UCSD-AML1 (cell line): ENCODE results near the gene TEX53.

Source experiments
- DNase-seq: peaks from one replicate; lab custom pipeline; 2025; ENCODE audit not compliant: unreplicated experiment; lab: John Stamatoyannopoulos, UW

The TEX53 gene

DNA sequence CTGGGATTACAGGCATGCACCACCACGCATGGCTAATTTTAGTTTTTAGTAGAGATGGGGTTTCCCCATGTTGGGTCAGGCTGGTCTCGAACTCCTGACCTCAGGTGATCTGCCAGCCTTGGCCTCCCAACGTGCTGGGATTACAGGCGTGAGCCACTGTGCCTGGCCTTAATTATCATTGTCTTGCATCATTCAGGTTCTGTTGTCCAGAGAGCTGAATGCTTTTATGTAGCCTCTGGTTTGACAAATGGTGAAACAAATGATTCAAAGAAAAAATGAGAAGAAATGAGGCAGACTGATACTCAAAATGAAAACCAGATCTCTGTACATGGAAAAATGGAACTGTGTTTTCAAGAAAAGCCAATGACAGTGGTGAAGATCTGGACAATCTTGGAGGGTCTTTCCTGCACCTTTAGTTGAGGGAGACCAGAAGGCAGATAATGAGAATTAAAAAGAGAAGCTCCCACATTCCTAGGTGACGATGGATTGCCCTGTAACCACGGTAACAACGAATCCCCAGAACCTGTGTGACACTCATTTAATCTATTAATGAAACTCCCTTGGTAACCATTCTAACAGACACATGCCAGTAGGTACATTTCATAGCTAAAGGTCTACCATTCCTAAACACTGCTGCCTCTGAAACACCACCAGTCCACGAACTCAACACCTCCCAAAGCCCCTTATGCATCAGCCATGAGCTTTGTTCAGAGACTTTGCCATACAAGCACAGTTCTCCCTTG, 22.8 kb upstream of the TEX53 start:
- DNase-seq = no peak

GRCh38 chr9:114678795-114679194, 21.2 kb upstream of the TEX53 start:
- no peak for DNase-seq

- DNase-seq = no peak
Measured at GRCh38 chr9:114678130-114678529, 20.5 kb upstream of the TEX53 start.

DNA sequence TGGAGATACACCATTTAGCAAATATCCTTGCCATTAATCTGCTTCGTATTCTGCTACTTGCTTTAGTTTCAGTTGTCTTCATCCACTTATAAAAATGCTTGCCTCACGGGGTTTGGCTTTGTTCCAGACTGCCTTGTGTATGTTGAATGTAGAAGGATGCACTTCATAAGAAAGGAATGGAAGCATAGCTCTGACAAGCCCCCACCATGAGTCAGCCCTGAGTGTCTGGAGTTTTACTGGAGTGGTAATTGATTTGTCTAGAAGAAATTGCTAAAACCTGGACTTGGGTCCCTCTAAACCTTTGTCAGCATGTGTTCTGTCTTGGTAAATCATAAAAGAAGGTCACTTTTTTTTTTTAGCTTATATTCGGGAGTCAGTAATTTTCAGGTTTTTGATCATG, 19.8 kb upstream of the TEX53 start:
- DNase-seq = no peak

GRCh38 chr9:114676901-114677300, 19.3 kb upstream of the TEX53 start:
- no peak for DNase-seq

GRCh38 chr9:114674798-114675540, 17.4 kb upstream of the TEX53 start:
- no peak for DNase-seq

- no peak for DNase-seq
Measured at GRCh38 chr9:114674076-114674797, 16.6 kb upstream of the TEX53 start.

DNA sequence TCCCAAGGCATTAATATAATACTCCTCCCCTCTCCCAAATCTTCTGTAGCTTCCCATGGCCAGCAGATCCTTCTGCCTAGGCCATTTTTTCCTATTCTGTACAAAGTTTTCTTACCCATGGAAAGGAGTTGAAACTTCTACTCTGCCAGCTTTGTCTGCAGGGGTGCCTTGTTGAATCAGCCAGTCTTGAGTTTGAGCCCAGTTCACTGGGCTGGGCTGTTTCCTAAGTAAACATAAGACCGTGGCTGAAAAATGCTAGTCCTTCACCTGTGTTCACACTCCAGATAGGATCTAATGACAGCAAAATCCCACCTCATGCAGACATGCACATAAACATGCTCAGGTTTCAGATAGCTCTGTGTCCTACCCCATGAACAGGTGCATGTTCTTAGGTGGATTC, 14.0 kb upstream of the TEX53 start:
- no peak for DNase-seq

- DNase-seq = no peak
Measured at GRCh38 chr9:114669961-114670360, 12.4 kb upstream of the TEX53 start.

- no peak for DNase-seq
Measured at GRCh38 chr9:114668146-114668545, 10.5 kb upstream of the TEX53 start.

GRCh38 chr9:114666851-114667250, 9.2 kb upstream of the TEX53 start:
- DNase-seq = no peak

DNA sequence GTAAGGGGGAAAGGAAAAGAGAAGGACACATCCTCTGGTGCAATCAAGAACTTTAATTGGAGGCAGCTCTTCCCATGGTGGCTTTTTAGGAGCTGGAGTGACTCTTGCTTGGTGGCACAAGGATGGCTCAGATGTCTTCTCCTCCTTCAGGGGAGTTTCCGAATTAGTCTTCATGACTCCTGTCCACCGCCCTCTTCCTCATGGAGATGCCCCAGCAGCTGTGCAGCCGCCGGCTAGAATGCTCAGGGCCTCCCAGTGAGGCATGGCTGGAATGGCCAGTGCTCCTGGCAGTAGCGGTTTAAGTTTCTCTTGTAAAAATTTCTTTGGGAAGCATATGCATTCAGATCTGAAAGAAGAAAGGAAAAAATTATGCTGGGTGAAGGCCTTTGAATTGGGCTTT, 8.8 kb upstream of the TEX53 start:
- no peak for DNase-seq

GRCh38 chr9:114664181-114664580, 6.6 kb upstream of the TEX53 start:
- no peak for DNase-seq

DNA sequence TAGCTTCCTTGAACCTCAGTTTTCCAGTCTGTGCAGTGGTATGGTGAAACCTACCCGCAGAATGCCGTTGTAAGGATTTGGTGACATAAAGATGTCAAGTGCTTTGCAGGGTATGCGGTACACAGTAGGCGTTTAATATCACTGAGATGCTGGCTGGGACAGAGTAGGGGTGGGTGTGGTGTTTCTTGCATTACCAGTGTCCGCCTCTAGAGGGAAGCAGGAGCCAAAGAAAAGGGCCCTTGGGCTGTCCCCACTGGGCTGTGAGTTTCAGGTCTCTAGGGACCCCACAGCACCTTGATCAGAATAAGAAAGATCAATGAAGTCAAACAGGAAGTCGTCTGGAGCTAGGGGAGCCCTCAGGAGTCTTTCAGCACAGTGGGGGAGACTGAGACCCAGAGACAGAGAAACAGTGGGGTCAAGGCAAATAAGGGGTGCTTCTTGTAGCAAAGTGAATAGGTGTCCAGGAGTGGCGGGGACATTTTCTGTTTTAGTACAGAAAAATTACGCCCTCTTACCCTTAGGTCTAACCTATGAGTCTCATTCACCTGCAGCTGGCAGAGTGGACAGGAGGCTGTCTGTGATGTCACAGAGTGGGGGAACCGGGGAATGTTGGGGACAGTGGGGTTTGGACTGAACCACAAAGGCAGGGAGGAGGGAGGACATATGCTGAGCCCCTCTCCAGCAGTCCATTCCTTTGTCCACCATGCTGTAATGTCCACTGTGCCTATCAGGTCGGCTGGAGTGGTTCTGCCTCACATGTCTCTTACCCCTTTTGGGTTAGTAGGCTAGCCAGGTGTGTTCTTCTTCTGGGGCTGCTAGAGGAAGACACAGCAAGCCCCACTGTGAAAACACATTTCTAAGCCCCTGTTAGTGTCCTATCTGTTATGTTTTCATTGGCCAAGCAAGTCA, 4.7 kb upstream of the TEX53 start:
- DNase-seq = peak; percentile 29

- no peak for DNase-seq
Measured at GRCh38 chr9:114656301-114656700, 1.3 kb downstream of the TEX53 start.

- DNase-seq = no peak
Measured at GRCh38 chr9:114655689-114656088, 1.9 kb downstream of the TEX53 start.

DNA sequence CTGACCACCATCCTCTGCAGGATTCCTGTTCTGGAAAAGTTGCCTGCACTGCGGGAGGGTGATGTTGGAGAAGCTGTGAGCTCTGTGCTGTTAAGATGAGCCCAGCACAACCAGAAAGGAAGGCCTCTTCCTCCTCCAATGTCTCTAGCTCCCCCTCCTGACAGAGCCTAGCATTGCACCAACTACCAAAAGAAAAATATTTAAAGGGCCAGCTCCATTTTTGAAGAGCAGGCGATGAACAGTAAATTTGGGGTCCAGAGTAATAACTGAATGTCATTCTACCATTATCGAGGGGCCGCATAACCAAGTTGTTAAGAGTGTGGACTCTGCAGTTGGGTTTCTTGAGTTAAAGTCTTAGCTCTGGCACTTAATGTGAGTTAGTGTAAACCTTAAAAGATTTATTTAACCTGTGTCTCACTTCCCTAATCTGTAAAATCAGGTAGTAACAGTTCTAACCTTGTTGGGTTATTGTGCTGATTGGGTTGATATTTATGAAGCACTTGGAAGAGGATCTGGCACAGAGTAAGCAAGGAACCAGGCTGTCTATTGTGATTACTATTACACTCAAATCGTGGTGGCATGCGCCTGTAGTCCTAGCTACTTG, 3.9 kb downstream of the TEX53 start:
- DNase-seq = peak; percentile 54

DNA sequence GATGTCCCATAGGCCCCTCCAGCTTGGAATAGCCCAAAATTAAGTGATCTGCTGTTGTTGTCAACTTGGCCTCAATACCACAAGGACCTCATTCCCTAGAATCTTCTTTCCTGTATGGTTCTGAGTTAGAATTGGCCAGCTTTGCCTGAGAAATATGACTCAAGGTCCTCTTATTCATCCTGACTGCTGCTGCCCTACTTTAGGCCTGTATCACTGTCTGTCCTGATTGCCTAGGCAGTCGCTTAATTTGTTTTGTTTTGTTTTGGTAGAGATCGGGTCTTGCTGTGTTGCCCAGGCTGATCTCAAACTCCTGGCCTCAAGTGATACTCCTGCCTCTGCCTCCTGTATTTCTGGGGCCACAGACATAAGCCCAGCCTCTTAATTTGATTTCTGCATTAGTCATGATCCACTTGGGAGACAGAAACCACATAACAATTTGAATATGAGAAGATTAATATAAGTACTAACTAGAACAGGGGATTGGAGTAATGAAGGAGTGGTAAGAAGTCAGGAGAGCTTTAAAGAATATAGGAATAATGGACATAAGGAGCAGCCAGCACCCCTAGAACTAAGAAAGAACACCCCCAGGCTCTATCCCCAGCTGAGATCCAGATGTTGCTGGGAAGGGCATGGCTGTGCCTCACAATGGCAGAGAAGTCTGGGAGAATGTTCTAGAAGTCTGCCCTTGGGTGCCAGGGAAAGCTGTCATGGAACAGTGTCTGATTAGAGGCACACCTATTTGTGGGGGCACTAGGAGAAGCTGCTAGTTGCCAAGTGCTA, 4.6 kb downstream of the TEX53 start:
- no peak for DNase-seq

GRCh38 chr9:114643896-114644295, 13.7 kb downstream of the TEX53 start:
- DNase-seq = no peak

DNA sequence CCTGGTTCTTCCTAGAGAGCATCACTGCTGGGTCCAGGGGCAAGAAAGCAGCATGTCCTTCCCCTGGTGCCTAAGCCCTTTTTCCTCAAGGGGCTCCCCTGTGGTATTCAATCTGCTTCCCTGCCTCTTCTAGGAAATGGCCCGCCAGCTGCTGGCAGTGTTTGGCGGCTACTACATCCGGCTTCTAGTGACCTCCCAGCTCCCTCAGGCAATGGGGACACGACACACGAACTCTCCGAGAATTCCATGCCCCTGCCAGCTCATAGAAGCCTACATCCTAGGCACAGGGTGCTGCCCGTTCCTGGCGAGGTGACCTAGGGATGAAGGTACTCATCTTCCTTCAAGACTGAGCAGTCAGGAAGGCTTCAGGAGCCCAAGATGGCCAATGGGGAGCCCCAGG, 14.6 kb downstream of the TEX53 start:
- DNase-seq = no peak
